Tibial nerve (tissue), 4 donors: ENCODE results near the gene SOS2. TPM values are rescaled to one million over a fixed set of nuclear protein-coding genes. Genes with fewer than 3 reads are reported as not detected.

Experiments
- DNase-seq, 2 donors: peaks; one replicate each; pipeline ENCODE4 v3.0.0-alpha.2; 2019; ENCODE audit warnings: low spot score in 2 of 2
- H3K27ac ChIP-seq, 4 donors: fragments of 200-600 bp; sonication (generic) in 3 of 4; one replicate each; pipeline ENCODE4 v1.5.1; 2017 to 2019; ENCODE audit warnings: mild to moderate bottlenecking in 1 of 4
- H3K27me3 ChIP-seq, 2 donors: fragments of 200-600 bp; sonication (generic) in 1 of 2; one replicate each; pipeline versions ENCODE4 v1.5.1 to v1.6.0; 2017 to 2019
- H3K36me3 ChIP-seq, 3 donors: fragments of 200-600 bp; sonication (generic); one replicate each; pipeline ENCODE4 v1.5.1; 2018 to 2019
- H3K4me1 ChIP-seq, 4 donors: fragments of 200-600 bp; sonication (generic) in 3 of 4; one replicate each; pipeline ENCODE4 v1.5.1; 2017 to 2019
- H3K4me3 ChIP-seq, 4 donors: fragments of 200-600 bp; sonication (generic) in 3 of 4; one replicate each; pipeline ENCODE4 v1.5.1; 2017 to 2019; ENCODE audit warnings: mild to moderate bottlenecking in 1 of 4, moderate library complexity in 1 of 4
- H3K9me3 ChIP-seq, 4 donors: fragments of 200-600 bp; sonication (generic) in 3 of 4; one replicate each; pipeline ENCODE4 v1.5.1; 2017 to 2019
- CTCF ChIP-seq, 5 experiments: fragments of 200-600 bp in 3 of 5; fragments of 450-650 bp in 2 of 5; sonication (generic) in 3 of 5; IDR thresholded peaks; one replicate each; pipeline ENCODE4 v1.5.1; 2016 to 2019; ENCODE audit warnings: antibody characterized with exemption in 5 of 5, mild to moderate bottlenecking in 3 of 5, moderate library complexity in 2 of 5
- EP300 ChIP-seq, 2 donors: sonication (generic); formaldehyde crosslinking; IDR thresholded peaks; one replicate each; pipeline ENCODE4 v1.6.1; 2017; ENCODE audit warnings: antibody characterized with exemption in 2 of 2, mild to moderate bottlenecking in 1 of 2
- POLR2A ChIP-seq, 2 donors: fragments of 450-650 bp; IDR thresholded peaks; one replicate each; pipeline ENCODE4 v1.6.1; 2017; ENCODE audit warnings: antibody characterized with exemption in 2 of 2, mild to moderate bottlenecking in 2 of 2, moderate library complexity in 2 of 2
- WGBS, 2 donors: methylation state at CpG; one replicate each; pipeline ENCODE4 v1.1.5; 2018; 5-methylcytosine and 5-hydroxymethylcytosine counted together
- total RNA-seq, 4 donors: library from RNA; depleted of rRNA; stranded (reverse); fragments of >200 nt; gene quantifications; one replicate each; pipeline ENCODE4 v1.1.0, GENCODE V29; 2016

Gene SOS2
- total RNA-seq, 4 donors from 2014 or later, result 30.9 to 41.5 (median 38.0) TPM

- H3K36me3 ChIP-seq, result peaks cover 0 to 49% (median 0%) of the 10 kb centered on the region in 3 donors
- H3K4me3 ChIP-seq, result no peak overlapping the region
- WGBS, 2 donors, result 90 to 95% methylated on average over 6 of the region's 6 CpGs
- no peaks in the 10 kb centered on the region for H3K27me3 ChIP-seq
- H3K9me3 ChIP-seq, result no peaks in the 10 kb centered on the region
- DNase-seq, result no peak
- H3K27ac ChIP-seq, result no peak overlapping the region
- TF ChIP-seq POLR2A (IDR thresholded peaks at IDR 0.05), result no peak
- TF ChIP-seq CTCF (IDR thresholded peaks at IDR 0.05), result no peak
- no peak for TF ChIP-seq EP300 (IDR thresholded peaks at IDR 0.05)
- peaks cover 0 to 10% (median 0%) of the 10 kb centered on the region in 4 donors for H3K4me1 ChIP-seq
Observed at GRCh38 chr14:50122291-50122690, 109.1 kb downstream of the SOS2 start.

GRCh38 chr14:50121486-50121885, 109.9 kb downstream of the SOS2 start:
- no peaks in the 10 kb centered on the region for H3K27me3 ChIP-seq
- no peak overlapping the region for H3K27ac ChIP-seq
- no peak for TF ChIP-seq EP300 (IDR thresholded peaks at IDR 0.05)
- TF ChIP-seq CTCF (IDR thresholded peaks at IDR 0.05), result no peak
- peaks cover 0 to 45% (median 0%) of the 10 kb centered on the region in 3 donors for H3K36me3 ChIP-seq
- H3K4me1 ChIP-seq, result peaks cover 0 to 16% (median 0%) of the 10 kb centered on the region in 4 donors
- no peaks in the 10 kb centered on the region for H3K9me3 ChIP-seq
- no peak for DNase-seq
- no peak overlapping the region for H3K4me3 ChIP-seq
- WGBS, 2 donors, result 87 to 90% methylated on average over 5 of the region's 5 CpGs

GRCh38 chr14:50117456-50117855, 113.9 kb downstream of the SOS2 start:
- no peaks in the 10 kb centered on the region for H3K27me3 ChIP-seq
- TF ChIP-seq CTCF (IDR thresholded peaks at IDR 0.05) (no peak), POLR2A (IDR thresholded peaks at IDR 0.05) (no peak), EP300 (IDR thresholded peaks at IDR 0.05) (no peak)
- H3K4me3 ChIP-seq, result no peak overlapping the region
- peaks cover 0 to 33% (median 0%) of the 10 kb centered on the region in 3 donors for H3K36me3 ChIP-seq
- DNase-seq, result no peak
- no peaks in the 10 kb centered on the region for H3K9me3 ChIP-seq
- peak overlapping the region; percentile 88 to 94 (median 91) for H3K27ac ChIP-seq
- H3K4me1 ChIP-seq, result peaks cover 0 to 36% (median 10%) of the 10 kb centered on the region in 4 donors
- 48 to 51% methylated on average over 2 of the region's 2 CpGs for WGBS, 2 donors

- Histone ChIP-seq H3K9me3 (no peaks in the 10 kb centered on the region), H3K27me3 (no peaks in the 10 kb centered on the region), H3K4me3 (peak overlapping the region; percentile 66 to 84 (median 72)), H3K4me1 (peaks cover 0 to 36% (median 10%) of the 10 kb centered on the region in 4 donors), H3K36me3 (peaks cover 0 to 37% (median 0%) of the 10 kb centered on the region in 3 donors), H3K27ac (peak overlapping the region; percentile 88 to 94 (median 91))
- TF ChIP-seq POLR2A (IDR thresholded peaks at IDR 0.05), result no peak
- TF ChIP-seq CTCF (IDR thresholded peaks at IDR 0.05), result no peak
- no peak for TF ChIP-seq EP300 (IDR thresholded peaks at IDR 0.05)
- 16 to 21% methylated on average over 2 of the region's 2 CpGs for WGBS, 2 donors
- DNase-seq, result no peak
Observed at GRCh38 chr14:50116966-50117365, 114.4 kb downstream of the SOS2 start.

- Histone ChIP-seq H3K27me3 (no peaks in the 10 kb centered on the region), H3K4me1 (peaks cover 0 to 36% (median 10%) of the 10 kb centered on the region in 4 donors), H3K27ac (peak within 1 kb of the TSS; percentile 88 to 94 (median 91)), H3K36me3 (peaks cover 0 to 43% (median 0%) of the 10 kb centered on the region in 3 donors), H3K4me3 (peak within 1 kb of the TSS; percentile 66 to 84 (median 72)), H3K9me3 (no peaks in the 10 kb centered on the region)
- TF ChIP-seq CTCF (IDR thresholded peaks at IDR 0.05) (peak in 2 of 5 experiments; percentile 20 to 32), EP300 (IDR thresholded peaks at IDR 0.05) (peak; percentile 88 to 97), POLR2A (IDR thresholded peaks at IDR 0.05) (peak; percentile 65 to 92)
- 0 to 1% methylated on average over 35 to 54 of the region's 63 CpGs for WGBS, 2 donors
- peak; percentile 89 to 93 for DNase-seq
Observed at GRCh38 chr14:50116181-50116956, 115.0 kb downstream of the SOS2 start, which contains the start of gene VCPKMT. TSS of gene VCPKMT (minus strand) at chr14:50116572. CDS start at chr14:50116552, 20 bp downstream.
